NCI-H2081 treated with DMSO at 0.1 percent for 48 hours (cell line): ENCODE measurements around the gene IL1RL1.
"Not testable (repeated sequence)": the region's sequence is repeated elsewhere in the genome, so short reads cannot be mapped to it uniquely, and the experiment has no call there.

ENCODE experiments used
- DNase-seq: peaks from one replicate; lab custom pipeline; 2025; lab: John Stamatoyannopoulos, UW

The IL1RL1 gene

DNA sequence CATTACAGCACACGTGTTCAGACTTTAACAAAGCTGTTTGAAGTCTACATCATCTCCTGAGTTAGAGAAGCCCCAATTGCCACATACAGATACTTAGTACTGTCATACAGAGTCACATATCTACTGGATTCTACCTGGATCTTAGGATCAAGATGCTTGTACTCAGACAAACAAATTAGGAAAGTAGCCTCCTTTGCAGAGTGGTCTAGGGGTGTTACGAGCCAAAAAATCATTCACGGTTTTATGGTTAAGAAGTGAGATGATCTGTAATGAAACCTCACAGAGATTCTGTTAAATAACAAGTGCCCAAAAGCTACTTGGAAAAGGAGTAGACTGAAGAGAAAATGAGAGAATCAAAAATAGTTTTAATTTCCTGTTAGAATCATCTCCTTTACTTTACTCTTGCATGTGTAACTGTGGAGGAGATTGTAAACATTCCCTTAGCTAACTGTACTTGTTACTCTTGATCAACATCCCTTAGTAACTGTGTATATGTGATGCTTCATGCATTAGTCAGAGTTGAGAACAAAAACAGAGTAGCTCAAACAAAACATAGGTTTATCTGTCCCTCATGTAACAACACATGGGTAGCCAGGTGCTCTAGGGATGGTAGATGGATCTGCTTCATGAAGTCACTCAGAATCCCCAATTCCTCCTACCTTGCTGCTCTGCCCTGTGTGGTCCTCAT, 16.4 kb upstream of the IL1RL1 start:
- no peak for DNase-seq

DNA sequence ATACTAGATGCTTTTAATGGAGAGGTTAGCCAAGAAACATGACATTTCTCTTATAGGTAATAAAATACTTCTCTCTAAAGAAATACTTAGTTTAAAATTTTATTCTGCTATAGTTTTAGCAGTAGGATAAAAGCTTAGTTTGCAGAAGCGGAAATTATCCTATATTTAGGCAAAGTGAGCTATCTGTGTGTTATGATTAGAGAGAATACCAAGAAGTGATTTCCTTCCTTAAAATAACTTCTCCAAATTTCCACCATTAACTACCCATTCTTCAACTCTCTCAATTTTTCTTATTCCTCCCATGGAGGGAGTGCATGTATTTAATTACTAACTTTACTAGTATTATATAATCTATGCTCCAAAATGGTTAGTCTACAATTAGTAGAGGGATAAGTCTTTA, 15.8 kb upstream of the IL1RL1 start:
- no peak for DNase-seq

DNA sequence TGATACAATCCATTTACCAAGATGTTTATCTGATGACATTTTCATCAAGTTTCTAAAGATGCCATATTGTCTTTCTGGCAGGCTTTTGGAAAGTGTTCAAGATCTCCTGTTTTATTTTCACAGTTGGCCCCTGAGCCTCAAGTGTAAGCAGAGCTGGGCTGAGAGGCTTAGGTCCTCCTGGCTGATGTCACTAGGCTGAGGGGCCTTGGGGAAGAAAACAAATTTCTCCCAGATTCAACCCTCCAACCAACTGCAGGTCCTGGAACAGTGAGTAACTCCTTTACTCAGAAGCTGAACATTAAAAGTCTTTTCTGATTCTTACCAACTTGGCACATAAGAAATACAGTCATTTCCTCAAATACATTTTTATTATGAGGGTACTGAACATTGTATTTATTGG, 14.9 kb upstream of the IL1RL1 start:
- no peak for DNase-seq

DNA sequence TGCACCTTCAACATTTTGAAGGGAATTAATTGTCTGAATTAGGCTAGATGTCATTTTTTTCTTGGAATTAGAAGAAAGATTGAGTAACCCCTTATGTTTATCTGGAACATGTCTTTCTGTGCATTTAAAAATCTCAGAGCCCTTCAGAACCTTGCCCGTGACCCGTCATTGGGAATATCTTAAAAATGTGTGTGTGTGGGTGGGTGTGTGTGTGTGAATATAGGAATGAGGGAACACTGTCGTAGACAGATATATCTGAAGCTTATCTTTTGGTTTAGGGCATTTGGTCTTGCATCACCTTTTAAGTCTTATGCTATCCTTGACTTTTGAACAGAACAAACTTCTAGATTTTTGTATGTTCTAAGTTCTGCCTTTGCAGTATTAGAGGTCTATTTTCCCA, 13.5 kb upstream of the IL1RL1 start:
- DNase-seq, result no peak

DNA sequence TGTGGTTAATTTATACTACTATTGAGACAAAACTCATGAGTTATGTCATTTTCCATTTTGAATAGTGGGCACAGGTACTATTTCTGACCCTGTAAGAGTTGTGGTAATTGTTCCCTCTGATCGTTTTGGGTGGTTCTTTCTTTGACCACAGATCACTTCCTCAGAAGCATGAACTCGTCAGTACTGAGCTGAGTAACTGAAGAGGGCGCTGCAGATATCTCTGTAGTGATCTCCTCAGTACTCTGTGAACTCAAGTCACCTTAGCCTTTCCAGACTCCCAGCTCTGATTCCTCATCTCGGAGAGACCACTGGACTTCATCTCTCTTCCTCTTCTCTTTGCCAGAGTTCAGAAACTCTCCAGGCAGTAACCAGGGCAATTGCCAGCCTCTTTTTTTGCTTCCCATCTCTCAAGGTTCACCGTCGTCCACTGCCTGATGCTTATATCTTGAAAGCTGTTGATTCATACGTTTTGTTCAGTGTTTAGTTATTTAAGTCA, 9.4 kb upstream of the IL1RL1 start:
- no peak for DNase-seq

DNA sequence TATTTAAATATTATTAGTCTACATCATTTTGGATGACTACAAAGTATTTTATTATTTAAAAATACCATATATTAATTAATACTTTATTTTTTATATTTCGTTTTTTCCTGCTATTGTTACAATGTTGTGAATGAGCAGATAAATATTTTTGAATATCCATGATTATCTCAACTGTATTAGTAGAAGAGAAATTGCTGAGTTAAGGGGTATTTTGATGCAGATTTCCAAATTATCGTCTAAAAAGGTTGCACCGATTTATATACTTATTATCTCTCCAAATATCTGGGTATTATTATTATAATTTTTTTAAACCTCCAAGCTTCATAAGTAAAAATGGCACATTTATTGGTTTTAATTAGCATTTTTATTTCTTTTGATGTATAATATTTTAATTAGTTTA, 8.9 kb upstream of the IL1RL1 start:
- DNase-seq, result no peak

DNA sequence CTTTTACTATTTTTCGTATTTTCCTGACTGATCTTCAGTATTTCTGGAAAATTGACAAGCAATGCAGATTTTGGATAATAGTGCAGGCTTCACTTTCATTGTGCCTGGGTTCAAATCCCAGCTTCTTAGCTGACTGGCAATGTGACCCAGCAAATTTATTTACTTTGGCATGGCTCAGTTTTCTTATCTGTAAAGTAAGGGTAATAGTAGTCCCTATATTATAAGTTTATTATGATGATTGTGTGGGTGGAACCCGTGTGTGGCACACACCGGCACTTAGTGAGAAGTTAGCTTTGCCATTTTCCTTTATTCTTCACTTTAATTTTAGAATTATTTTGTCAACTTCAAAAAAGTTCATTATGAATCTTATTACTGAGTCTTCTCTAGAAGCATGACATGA, 7.8 kb upstream of the IL1RL1 start:
- DNase-seq, result no peak

DNA sequence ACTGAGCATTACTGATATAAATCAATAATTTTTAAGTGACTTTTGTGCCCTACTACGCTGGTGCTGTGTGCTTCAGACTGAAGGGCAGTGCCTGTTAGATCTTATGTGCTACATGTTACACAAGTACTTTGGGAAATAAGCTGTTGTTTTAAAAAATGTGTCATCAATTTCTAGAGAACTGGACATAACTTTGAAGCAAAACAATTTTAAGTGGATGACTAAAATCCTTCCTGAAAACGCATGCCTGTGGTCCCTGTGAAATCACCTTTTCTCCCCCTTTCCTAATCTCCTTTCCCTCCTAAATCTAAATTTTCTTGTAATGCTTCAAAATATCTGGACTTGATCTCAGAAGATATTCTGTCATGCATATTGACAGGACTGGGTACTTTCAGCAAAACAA, 7.1 kb upstream of the IL1RL1 start:
- DNase-seq, result no peak

DNA sequence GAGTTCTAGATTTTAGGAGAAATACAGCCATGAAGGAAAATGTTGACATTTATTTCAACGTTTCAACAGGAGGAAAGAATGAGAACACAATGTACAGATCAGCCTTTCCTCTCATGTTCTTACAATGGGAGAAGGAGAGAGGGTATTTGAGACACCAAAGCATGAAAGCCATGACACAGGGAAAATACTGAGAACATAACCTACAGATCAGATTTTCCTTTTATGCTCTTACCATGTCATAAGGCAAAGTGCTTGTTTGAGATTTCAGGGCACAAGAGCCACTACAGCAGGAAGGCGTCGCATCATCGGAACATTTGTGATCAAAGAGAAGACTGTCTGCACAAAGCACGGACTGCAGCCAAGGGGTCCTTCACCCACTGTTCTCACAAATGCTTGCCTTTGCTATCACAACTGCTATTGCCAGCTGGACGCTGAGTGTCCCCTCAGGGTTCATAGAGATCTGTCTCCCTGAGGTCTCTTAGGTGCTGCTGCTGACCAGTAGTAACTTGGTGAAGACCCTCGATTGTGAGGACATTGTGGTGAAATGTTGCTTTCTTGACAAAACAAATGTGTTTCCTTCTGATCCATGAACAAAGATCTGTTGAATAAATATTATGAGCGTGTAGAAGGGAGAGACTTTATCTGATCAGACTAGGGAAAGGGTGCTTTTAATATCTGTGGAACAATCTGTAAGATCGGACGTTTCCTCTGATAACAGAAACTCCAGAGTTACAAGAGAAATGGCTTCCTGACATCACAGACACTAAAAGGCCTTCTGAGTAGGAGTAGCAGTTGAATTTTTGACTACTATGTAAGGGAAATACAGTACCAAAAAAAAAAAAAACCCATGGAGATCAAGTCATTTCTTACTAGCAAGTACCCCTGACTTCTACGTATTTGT, 6.4 kb upstream of the IL1RL1 start:
- DNase-seq, result no peak

DNA sequence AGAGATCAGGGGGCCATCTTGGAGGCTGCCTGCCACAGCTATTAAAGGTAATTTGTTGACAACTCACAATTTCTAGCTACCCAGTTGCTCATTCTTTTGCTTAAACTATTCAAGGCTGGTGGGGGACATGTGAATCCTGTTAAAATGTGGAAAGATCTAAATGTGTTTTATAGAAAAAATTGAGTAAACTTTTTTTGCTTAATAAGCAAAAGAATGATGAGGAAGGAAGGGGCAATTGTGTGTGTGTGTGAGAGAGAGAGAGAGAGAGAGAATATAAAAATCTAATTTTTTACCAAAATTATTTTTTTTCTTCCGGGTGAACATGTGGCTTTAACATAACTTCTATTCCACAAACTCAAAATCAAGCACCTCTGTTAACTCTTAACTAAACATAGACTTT, 5.2 kb upstream of the IL1RL1 start:
- DNase-seq, result no peak

DNA sequence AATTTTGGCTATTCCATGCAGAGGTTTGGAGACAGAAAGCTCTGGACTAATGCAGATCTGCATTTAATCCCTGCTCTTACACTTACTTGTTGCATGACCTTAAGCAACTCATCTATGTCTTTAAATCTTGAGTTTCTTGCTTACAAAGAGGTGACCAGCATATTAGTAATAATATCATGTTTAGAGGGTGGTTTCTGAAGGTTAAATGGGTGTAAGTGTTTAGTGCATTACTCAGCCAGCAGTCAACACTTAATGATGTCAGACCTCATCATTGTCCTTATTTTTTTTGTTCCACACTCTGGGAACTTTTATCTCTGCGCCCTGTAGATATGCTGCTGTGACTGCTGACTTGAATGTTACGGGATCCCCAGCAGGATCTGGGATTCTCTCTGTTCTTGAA, 1.7 kb downstream of the IL1RL1 start:
- DNase-seq, result no peak

DNA sequence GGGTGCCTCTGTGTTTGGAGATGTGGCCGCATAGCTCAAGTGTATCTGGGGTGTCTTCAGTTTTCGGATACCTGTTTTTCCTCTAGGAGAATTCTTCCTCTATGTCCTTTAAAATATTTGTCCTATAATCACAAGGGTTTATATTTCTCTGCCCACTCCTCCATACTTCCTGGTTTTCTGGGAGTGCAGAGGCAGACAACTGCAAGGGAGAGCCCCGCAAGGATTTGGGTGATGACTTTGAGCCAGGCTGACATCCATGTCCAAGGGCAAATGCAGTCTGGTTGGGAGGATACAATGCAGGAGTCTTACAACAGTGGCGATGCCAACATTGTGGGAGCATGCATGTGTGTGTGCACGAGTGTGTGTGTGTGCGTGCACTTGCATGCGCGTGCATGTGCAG, 2.1 kb downstream of the IL1RL1 start:
- no peak for DNase-seq

DNA sequence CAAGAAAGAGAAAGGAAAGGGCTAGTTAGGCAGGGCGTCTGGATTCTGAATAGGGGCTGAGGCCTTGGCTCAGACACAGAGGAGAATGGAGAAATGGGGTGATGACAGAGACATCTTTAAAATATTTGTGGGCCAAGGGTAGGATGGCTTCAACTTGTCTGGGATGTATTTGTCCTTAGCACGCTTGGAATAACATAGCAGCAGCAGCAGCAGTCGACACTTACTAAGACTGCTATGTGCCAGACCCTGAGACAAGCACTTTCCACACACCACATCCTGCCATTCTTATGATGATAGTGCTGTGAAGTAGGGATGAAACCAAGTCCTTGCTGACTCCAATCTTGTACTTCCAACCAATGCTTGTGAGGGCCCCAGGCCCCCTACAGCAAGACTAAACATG, 2.6 kb downstream of the IL1RL1 start:
- no peak for DNase-seq

DNA sequence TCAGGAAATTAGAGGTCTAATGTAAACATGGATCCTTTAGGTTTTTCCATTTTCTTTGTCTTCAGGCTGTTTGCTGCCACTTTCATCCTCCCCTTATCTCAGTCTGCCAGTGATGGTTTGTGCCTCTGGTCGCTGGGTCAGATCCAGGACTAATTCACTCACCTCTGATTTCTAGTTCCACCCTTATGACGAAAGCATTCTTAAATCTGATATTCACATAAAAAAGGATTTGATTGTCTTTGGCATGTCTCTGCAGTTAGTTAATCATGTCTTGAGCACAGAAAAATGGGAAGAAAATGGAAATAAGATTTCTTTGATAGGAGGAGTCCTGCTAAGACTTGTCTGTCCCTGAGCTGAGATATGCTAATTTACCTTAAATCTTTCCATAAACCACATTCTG, 4.6 kb downstream of the IL1RL1 start:
- no peak for DNase-seq

DNA sequence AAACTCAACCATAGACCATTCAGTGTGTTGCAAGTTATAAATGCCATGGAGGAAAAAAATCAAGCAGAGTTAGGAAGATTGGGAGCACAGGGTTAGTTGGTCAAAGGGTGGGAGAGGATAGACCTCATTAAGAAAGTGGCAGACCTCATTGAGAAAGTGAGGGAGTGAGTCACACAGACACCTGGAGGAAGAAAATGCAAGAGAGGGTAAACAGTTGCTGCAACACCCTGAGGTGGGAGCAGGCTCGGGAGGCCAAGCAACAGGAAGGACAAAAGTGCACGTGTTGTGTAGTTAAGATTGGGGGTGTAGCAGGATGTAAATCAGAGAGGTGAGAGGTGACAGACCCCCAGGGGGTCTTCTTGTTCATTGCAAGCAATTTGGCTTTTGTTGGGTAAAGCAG, 6.4 kb downstream of the IL1RL1 start:
- DNase-seq, result no peak

DNA sequence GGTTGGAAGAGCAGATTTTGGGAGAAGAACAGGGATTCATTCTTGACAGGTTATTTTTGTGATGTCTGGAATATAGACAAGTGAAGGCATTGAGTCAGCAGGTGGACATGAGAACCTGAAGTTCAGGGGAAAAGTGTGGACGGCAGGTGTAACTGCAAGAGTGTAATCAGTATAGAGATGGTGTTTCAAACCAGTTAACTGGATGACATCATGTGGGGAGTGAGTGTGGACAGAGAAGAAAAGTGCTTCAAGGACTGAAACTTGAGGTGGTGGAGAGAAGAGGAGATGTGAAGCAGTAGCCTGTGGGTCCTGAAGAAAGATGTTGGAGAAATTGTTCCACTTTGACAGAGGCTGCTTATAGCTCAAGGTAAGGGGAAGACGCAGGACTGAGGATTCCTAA, 7.1 kb downstream of the IL1RL1 start:
- no peak for DNase-seq

DNA sequence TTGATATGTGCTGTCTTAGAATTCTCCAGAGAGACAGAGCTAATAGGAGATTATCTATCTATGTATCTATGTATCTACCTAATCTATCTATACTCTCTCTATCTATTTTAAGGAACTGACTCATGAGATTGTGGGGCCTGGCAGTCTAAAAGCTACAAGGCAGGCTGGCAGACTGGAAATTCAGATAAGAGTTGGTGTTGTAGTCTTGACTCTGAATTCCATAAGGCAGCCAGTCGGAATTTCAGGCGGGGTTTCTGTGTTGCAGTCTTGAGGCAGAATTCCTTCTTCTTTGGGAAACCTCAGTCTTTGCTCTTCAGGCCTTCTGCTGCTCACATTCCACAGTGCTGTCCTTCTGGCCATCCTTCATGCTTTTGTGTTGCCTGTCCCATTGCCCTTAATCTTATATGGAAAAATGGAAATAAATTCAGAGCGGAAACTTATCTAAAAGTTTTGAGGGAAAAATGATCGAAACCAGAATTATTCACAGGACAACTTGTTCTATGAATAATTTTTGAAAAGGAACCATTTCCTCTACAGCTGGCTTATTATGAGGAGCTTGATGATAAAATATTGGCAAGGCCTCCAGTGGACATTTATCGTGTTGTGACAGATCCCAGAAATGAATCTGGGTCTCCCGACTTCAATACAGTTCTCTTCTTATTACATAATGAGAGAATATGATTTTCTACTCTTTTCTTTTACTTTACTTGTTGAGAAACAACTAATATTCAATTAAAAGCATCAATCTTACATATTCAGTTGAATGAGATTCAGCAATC, 10.8 kb downstream of the IL1RL1 start:
- no peak for DNase-seq

DNA sequence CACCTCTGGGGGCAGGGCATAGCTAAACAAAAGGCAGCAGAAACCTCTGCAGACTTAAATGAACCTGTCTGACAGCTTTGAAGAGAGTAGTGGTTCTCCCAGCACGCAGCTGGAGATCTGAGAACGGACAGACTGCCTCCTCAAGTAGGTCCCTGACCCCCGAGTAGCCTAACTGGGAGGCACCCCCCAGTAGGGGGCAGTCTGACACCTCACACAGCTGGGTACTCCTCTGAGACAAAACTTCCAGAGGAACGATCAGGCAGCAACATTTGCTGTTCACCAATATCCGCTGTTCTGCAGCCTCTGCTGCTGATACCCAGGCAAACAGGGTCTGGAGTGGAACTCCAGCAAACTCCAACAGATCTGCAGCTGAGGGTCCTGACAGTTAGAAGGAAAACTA, 13.6 kb downstream of the IL1RL1 start:
- DNase-seq, result not testable (repeated sequence)

DNA sequence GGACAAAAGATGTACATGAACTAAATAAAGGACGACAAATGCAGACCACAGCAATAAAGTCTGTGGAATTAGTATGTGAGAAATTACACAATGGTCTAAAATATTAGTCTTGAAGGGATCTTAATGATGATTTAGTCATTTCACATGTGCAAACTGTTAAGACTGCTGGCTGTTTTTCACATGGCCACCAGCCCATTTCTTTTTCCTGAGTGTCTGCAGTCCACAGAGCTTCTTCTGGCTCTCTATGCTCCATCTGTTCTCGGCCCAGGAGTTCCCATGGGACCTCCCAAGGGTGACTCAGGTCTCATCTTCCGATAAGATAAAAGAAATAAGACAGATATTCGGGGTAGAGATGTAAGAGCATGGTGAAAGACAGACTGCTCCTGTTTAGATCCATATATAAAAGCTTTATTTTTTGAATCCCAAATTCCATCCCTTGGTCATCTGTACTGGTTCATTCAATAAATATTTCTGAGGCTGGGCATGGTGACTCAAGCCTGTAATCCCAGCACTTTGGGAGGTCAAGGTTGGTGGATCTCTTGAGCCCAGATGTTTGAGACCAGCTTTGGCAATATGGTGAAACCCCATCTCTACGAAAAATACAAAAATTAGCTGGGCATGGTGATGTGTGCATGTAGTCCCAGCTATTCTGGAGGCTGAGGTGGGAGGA, 20.1 kb downstream of the IL1RL1 start:
- no peak for DNase-seq

DNA sequence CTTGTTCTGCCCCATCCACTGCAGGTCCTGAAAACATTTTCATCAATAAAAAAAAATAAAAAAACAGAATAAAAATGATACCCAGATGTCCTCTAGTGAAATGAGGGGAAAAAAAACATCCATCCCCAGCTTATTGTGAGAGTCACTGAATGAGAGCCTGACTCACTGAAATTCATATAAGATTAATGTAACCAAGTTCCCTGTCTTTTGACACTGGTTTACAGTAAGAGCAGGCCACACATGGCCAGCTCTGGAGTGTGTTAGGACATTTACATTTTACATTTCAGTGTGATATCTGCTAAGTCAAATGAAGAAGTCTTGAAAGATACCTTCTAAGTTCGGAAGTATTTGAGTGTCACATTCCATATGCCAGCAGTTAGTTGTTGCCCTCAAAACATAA, 23.1 kb downstream of the IL1RL1 start:
- DNase-seq, result no peak

DNA sequence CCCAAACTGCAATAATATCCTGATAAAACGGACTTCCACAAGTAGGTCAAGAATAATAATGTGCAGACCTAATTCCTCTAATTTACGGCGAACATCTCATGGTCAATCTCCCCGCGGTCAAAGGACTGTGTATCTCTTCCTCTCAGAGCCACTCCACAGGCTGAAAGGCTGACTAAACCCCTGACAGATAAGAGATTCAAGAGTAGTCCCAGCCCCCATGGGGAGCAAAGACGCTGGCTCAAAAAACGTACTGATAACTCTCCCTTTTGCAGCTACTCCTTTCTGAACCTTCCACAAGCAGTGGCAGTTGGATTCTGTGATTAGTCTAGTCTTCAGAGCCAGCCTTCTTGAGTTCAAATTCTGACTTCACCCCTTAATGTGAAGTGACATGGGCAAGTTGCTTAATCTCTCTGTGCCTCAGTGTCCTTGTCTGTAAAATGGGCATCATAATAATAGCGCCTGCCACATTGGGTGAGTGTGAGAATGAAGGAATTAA, 24.6 kb downstream of the IL1RL1 start:
- DNase-seq, result no peak

DNA sequence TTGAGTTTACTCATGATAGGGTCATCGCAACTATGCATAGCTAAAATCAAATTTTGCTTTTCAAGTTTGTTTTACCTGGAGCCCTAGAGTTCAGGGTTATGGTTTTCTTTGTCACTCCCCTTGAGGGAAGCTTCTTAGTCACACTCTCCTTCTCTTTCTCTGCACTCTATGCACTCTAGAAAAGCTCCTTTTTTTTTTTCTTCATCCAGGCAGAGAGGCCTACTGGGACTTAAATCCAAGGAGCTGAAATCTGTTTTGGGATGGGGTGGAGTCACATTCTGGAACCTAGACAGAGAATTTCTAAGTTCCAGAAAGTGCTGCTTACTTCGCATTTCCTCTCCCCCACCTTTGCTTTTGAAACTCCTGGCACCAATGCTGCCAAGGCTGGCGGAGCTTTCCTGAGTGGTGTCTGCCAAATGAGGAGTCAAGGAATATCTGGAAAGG, 25.2 kb downstream of the IL1RL1 start:
- DNase-seq, result no peak
